Activated CD8-positive, alpha-beta memory T cell treated with anti-CD3 and anti-CD28 coated beads, Interleukin-2, amount 50 U/mL, for 4 hours (primary cell): ENCODE results near the gene BPIFB2.

Source experiments
- DNase-seq: peaks from one replicate; pipeline ENCODE4 v3.0.0-alpha.2; 2020

BPIFB2 gene

GRCh38 chr20:33008336-33009213, 1.1 kb downstream of the BPIFB2 start:
- DNase-seq: no peak

DNA sequence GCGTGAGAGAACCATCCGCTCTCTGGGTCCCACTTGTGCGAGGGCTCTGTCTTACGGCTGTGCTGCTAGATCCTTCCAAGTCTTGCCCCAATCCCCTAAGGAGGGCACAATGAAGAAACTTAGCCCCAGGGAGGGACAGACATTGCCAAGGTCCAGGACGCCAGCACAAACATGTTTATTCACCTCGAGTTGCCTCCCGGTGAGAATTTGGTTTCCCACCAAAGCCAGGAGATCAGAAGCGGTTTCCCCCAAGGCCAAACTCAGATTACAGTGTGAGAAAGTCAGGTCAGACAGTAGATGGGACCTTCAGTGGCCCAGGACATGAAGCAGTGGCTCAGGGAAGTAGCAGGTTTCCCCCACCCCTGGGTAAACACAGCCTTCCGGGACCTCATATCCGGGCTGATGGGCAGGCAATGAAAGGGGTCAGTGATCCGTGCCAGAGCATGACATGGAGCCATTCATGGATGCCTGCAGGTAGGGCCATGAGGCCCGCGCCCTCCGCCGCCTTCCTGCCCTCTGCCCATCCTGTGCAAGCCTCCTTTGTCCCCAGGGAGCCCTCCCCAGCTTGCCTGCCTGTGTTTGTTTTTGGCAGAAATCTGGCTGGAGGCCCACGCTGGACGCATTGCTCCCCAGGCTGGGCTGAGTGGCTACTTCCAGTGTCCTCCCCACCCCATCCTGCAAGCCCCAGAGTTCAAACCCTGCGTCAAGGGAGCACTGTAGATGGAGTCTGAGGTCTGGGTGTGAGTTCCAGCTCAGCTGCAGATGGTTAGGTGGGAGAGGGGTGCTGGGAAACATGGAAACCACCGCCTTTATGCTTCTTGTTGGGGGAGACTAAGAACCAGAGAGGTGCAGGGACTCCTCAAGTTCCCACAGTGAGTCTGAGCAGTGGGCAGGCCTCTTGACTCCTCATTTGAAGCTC, 2.0 kb downstream of the BPIFB2 start:
- DNase-seq: no peak

GRCh38 chr20:33010133-33010504, 2.6 kb downstream of the BPIFB2 start:
- no peak for DNase-seq

GRCh38 chr20:33010674-33011449, 3.4 kb downstream of the BPIFB2 start:
- DNase-seq: no peak

GRCh38 chr20:33012327-33013189, 5.1 kb downstream of the BPIFB2 start:
- DNase-seq: no peak

DNA sequence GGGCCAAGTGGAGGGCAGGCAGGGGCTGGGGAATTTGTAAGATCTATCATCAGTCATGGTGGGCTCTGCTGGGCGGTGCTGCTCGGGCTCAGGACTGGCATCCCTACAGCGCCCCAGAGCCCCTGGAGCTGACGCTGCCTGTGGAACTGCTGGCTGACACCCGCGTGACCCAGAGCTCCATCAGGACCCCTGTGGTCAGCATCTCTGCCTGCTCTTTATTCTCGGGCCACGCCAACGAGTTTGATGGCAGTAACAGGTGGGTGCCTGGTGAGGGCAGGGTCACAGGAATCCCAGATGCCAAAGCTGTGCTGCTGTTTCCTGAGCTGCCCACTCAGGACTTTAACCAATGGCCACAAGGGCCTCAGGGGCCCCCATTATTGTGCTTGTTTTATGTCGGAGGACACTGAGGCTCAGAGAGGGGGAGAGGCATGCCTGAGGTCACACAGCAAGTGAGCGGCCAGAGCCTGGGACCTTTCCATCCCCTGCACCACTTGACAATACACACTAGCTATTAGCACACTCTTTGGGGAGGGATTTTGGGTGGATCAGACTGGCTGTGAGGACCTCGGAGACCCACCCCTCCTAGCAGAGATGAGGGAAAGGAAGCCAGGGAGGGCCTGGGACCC, 6.3 kb downstream of the BPIFB2 start:
- DNase-seq: no peak

DNA sequence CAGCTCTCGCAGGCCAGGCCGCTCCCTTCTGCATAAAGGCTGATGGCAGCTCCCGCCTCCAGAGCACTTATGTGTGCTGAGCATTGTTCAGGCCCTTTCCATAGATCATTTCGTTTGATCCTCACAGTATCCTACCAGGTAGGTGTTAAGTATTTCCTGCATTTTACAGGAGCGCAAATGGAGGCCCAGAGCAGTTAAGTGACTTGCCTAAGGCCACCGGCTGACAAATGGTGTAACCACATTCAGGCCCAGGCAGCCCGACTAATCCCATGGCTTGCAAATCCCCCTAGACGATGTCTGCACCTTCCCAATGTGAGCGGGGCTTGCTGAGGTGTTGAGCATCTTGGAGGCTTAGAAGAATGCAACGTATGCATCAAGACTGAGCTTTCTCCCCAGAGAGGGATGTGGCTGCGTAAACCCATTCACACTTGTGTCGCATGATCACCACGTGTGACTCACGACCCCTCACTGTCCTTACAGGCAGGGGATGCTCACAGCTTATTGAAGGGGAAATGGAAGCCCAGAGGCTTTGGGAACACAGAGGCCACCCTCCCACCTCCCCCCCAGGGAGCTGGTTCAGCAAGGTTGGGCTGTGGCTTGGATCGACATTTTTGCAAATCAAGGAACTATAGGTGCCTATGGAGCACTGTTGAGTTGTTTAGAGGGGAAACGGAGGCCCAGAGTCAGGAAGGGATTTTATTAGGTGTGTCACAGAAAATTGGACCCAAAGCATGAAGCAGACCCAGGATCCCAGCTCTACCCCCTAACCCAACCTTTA, 7.0 kb downstream of the BPIFB2 start:
- no peak for DNase-seq

GRCh38 chr20:33015114-33015484, 7.6 kb downstream of the BPIFB2 start:
- no peak for DNase-seq

DNA sequence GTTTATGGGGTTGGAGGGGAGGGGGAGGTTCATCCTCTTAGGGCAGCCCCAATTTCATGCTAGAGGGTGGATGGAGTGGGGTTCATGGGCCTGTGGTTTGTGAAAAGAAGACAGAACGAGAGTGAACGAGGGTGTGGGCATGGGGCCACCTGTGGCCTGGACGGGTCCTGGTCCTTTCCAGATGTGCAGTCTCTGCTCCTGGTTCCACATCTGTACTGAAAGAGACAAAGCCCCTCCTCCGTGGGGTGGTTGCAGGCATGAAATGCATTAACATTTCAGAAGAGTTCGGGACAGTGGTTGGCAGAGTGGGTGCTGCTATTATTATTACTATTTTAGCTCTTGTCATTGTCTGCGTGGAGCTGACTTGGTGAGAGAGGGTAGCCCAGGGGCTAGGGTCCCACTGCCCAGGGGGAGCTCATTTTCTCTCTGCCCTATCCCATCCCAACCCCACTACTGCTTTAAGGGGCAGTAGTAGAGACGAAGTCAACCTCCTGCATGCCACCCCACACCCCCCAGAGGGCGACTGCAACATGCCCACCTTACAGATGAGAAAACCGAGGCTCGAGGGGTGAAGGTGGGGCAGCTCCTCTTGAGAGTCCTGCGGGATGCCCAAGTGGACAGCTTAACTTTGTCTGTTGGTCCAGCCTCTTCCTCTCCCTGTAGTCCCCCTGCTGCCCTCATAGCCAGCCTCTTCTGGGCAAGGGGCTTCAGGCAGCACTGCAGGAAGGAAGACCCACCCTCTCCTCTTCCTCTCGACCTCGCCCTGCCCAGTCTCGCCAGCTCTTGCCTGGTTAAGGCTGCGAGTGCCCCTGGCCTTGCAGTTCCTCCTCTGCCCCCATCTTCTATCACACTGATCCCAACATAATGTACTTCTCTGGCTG, 8.4 kb downstream of the BPIFB2 start:
- no peak for DNase-seq

DNA sequence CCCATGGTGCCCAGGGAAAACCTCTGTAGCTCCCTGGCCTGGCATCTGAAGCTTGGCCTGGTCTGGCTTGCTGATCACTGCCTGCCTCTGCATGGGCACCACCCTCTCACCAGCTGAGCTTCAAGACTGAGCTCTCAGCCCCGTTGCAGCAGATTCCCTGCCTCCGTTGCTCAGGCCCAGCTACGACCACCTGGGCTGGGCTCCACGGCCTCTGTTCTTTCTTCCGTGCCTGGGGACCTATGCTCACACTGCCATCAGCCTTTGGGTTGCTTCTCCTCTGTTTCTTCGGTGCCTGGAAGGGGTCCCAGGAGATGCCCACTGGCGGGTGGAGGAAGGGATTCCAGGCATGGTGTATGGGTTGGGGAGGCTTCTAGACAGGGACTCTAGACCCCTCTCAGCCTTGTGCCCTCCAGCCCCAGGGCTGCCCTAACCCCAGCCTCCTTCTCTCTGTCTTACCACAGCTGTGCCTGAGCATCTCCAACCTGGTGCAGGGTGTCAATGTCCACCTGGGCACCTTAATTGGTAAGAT, 9.1 kb downstream of the BPIFB2 start:
- no peak for DNase-seq

DNA sequence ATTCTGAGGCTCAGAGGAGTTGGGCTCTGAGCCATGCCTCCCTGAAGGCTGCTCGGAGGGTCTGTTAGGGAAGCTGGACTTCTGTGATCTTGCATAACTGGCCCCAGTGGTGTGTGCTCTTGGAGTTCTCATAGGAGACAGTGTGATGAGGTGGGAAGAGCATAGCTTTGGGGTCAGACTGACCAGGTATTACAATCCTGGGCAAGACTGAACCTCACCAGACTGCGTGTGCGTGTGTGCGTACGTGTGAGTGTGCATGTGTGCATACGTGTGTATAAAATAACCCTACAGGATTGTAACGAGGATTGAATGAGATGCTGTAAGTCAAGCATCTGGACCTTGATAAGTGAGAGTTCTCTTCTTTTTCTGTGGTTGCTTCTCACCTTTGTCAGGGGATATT, 10.0 kb downstream of the BPIFB2 start:
- DNase-seq: no peak

DNA sequence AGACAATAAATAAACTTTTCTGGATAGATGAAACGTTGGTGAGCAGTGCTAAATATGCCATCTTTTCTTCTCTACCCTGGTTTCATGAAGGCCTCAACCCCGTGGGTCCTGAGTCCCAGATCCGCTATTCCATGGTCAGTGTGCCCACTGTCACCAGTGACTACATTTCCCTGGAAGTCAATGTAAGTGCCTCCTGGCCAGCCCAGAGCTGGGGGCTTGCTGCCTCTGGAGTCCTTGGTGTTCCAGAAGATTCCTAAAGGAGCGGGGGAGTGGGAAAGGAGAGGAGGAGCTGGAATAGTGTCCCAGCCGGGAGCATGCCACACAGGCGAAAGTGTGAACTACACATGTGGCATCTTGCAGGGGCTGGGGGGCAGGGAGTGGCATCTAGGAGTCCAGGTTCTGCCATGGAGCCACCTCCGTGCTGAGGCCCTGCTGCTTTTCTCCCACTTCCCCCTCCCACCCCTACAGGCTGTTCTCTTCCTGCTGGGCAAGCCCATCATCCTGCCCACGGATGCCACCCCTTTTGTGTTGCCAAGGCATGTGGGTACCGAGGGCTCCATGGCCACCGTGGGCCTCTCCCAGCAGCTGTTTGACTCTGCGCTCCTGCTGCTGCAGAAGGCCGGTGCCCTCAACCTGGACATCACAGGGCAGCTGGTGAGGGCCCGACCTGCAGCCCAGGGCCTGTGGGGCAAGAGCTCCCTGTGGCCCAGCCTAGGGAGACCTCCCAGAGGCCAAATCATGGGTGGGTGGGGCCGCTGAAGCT, 10.8 kb downstream of the BPIFB2 start:
- DNase-seq: no peak

GRCh38 chr20:33019465-33020277, 12.2 kb downstream of the BPIFB2 start:
- DNase-seq: no peak

DNA sequence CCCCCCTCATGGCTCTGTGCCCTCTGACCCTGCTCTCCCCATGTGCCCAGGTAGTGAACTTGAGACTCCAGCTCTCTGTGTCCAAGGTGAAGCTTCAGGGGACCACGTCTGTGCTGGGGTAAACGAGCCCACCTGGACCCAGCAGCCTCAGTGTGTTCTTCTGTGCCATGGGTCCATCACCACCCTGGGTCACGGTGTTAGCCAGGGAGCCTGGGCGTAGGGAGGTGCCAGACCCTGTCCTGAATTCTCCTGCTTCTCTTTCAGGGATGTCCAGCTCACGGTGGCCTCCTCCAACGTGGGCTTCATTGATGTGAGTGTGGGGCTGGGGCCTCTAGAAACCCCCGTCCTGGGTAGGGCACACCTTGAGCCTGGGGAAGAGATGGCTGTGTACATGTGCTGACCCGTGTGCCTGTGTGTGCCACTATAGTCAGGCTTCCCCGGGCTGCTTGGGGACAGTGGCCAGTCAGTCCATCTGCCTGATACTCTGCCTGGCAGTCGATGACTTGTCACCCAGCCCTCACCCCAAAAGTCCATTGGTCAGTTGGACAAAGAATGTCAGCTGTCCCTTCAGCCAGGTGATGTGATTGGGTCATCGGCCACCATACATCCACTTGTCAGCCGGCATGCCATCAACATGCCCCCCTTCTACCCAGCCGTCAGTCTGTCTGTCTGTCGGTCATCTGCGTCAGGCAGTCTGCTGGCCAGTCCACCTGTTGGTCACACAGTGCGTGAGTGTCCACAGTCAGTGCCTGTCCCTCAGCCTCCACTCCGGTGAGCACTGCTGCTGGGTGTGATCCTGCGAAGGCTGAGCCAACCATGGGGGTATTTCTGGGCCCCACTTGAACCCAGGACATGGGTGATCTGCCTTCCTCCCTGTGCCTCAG, 13.0 kb downstream of the BPIFB2 start:
- no peak for DNase-seq

GRCh38 chr20:33021879-33022278, 14.4 kb downstream of the BPIFB2 start:
- DNase-seq: no peak

- no peak for DNase-seq
Observed at GRCh38 chr20:33022289-33022688, 14.8 kb downstream of the BPIFB2 start.
